Gastrocnemius medialis (tissue), 4 donors: ENCODE measurements around the gene DUS1L.

Experiments
- CTCF ChIP-seq, 5 experiments: fragments of 450-650 bp in 3 of 5; fragments of 200-600 bp in 2 of 5; sonication (generic) in 2 of 5; IDR thresholded peaks in 4 of 5; conservative IDR thresholded peaks in 1 of 5; 1 replicate in 4 of 5; 2 replicates in 1 of 5; pipeline ENCODE4 v1.5.1; 2016 to 2019; ENCODE audit warnings: antibody characterized with exemption in 5 of 5, mild to moderate bottlenecking in 3 of 5, moderate library complexity in 3 of 5
- POLR2A ChIP-seq, 2 donors: fragments of 450-650 bp; IDR thresholded peaks; one replicate each; pipeline ENCODE4 v1.6.1; 2017; ENCODE audit warnings: antibody characterized with exemption in 2 of 2, mild to moderate bottlenecking in 2 of 2, moderate library complexity in 2 of 2

DNA sequence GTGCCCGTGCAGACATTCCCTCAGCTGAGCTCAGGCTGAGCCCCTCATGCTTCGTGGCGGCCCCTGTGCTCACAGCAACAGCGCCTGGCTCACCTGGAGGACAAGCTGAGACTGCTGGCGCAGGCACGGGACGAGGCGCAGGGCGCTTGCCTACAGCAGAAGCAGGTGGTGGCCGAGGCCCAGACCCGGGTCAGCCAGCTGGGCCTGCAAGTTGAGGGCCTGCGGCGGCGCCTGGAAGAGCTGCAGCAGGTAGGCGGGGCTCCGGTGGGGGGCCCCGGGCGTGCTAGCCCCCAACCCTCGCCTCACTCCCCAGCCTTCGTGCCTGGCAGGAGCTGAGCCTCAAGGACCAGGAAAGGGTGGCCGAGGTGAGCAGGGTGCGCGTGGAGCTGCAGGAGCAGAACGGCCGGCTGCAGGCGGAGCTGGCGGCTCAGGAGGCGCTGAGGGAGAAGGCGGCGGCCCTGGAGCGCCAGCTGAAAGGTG lies 35.6 kb downstream of the DUS1L start:
- TF ChIP-seq CTCF (IDR thresholded peaks at IDR 0.05 in 4 of 5, conservative IDR thresholded peaks at IDR 0.05 in 1 of 5) = no peak
- TF ChIP-seq POLR2A (IDR thresholded peaks at IDR 0.05) = no peak
